OCI-LY3 (cell line): ENCODE measurements around the gene MTURN.

Experiments
- CTCF ChIP-seq: fragments of 200-600, 300-600 bp; sonication (generic); IDR thresholded peaks from 2 replicates; pipeline ENCODE4 v1.5.1; 2014; ENCODE audit warnings: antibody characterized with exemption, low read length, low read depth
- EZH2phosphoT487 ChIP-seq: fragments of 200-600 bp; shearing (Covaris generic); IDR thresholded peaks from 2 replicates; pipeline ENCODE4 v1.6.1; 2018; ENCODE audit warnings: antibody characterized with exemption, mixed run types, low read depth

GRCh38 chr7:30157204-30157603 lies 22.4 kb downstream of the MTURN start:
- TF ChIP-seq CTCF (no peak), EZH2phosphoT487 (no peak)
